Naive B cell (primary cell): ENCODE measurements around the gene PADI3. TPM values are rescaled to one million over a fixed set of nuclear protein-coding genes. Genes with fewer than 3 reads are reported as not detected.

Experiments used
- ATAC-seq, 2 donors: fragments of 150-1000 bp; cut with Tn5 transposase; 2 replicates each; pipeline ENCODE4 v1.10.0; 2021; ENCODE audit warnings: low read depth in 2 of 2, mild to moderate bottlenecking in 2 of 2, moderate library complexity in 2 of 2
- DNase-seq: peaks from one replicate; pipeline ENCODE4 v3.0.0; 2022
- H3K27ac Mint-ChIP-seq, 6 donors: one replicate each; pipeline ENCODE4 v1.8.0; 2020 to 2022; ENCODE audit warnings: mild to moderate bottlenecking in 6 of 6, mixed read lengths in 6 of 6, moderate library complexity in 5 of 6, inconsistent platforms in 2 of 6
- H3K27me3 Mint-ChIP-seq, 3 donors: one replicate each; pipeline ENCODE4 v1.8.0; 2021 to 2022; ENCODE audit warnings: mixed read lengths in 3 of 3, mild to moderate bottlenecking in 1 of 3
- H3K36me3 Mint-ChIP-seq, 2 donors: one replicate each; pipeline ENCODE4 v1.8.0; 2020 to 2022; ENCODE audit warnings: mixed read lengths in 2 of 2, inconsistent platforms in 1 of 2, mild to moderate bottlenecking in 1 of 2
- H3K4me1 Mint-ChIP-seq, 3 donors: one replicate each; pipeline ENCODE4 v1.8.0; 2020 to 2022; ENCODE audit warnings: mixed read lengths in 3 of 3, inconsistent platforms in 1 of 3, mild to moderate bottlenecking in 1 of 3, moderate library complexity in 1 of 3
- H3K4me3 Mint-ChIP-seq, 8 donors: one replicate each; pipeline ENCODE4 v1.8.0; 2020 to 2022; ENCODE audit warnings: mild to moderate bottlenecking in 8 of 8, mixed read lengths in 8 of 8, moderate library complexity in 8 of 8, inconsistent platforms in 2 of 8
- H3K9me3 Mint-ChIP-seq, 7 donors: one replicate each; pipeline ENCODE4 v1.8.0; 2020 to 2022; ENCODE audit warnings: mixed read lengths in 7 of 7, mild to moderate bottlenecking in 5 of 7, inconsistent platforms in 2 of 7, moderate library complexity in 1 of 7
- polyA plus RNA-seq, 6 donors: library from polyadenylated mRNA; unstranded; fragments of 300-500 nt; fragmentation: Illumina TruSeq; gene quantifications; one replicate each; pipeline ENCODE4 v1.2.3, GENCODE V29; 2021; ENCODE audit warnings: low read depth in 6 of 6

The PADI3 gene, protein sequence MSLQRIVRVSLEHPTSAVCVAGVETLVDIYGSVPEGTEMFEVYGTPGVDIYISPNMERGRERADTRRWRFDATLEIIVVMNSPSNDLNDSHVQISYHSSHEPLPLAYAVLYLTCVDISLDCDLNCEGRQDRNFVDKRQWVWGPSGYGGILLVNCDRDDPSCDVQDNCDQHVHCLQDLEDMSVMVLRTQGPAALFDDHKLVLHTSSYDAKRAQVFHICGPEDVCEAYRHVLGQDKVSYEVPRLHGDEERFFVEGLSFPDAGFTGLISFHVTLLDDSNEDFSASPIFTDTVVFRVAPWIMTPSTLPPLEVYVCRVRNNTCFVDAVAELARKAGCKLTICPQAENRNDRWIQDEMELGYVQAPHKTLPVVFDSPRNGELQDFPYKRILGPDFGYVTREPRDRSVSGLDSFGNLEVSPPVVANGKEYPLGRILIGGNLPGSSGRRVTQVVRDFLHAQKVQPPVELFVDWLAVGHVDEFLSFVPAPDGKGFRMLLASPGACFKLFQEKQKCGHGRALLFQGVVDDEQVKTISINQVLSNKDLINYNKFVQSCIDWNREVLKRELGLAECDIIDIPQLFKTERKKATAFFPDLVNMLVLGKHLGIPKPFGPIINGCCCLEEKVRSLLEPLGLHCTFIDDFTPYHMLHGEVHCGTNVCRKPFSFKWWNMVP
- polyA plus RNA-seq: not detected

DNA sequence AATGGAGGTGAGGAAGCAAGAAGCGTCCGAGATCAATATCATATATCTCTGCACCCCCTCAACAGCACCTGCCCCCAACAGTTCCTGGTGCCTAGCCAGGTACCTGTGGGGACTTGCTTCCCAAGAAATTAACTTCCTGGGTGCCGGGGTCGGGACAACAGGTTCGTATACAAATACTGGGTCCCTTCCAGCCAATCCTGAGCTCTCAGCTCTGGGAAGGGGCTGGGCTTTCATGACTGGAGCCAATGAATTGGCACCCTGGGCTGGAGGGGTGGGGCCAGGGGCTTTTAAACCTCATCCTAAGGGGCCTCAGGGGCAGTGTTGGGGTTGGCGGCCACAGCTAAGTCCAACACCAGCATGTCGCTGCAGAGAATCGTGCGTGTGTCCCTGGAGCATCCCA, at the start of gene PADI3:
Gene PADI3 (plus strand): TSS at position 318 of the 400 bp plus-strand sequence. CDS start 40 bp downstream, at position 358.
- DNase-seq: no peak
- H3K27ac Mint-ChIP-seq: peak within 1 kb of the TSS in 1 of 6 donors; percentile 18
- H3K4me3 Mint-ChIP-seq: no peak within 1 kb of the TSS
- H3K27me3 Mint-ChIP-seq: peaks cover 10 to 27% (median 21%) of the 10 kb centered on the region in 3 donors
- H3K36me3 Mint-ChIP-seq: no peaks in the 10 kb centered on the region
- no peaks in the 10 kb centered on the region for H3K4me1 Mint-ChIP-seq
- H3K9me3 Mint-ChIP-seq: no peaks in the 10 kb centered on the region
- ATAC-seq: no peak

DNA sequence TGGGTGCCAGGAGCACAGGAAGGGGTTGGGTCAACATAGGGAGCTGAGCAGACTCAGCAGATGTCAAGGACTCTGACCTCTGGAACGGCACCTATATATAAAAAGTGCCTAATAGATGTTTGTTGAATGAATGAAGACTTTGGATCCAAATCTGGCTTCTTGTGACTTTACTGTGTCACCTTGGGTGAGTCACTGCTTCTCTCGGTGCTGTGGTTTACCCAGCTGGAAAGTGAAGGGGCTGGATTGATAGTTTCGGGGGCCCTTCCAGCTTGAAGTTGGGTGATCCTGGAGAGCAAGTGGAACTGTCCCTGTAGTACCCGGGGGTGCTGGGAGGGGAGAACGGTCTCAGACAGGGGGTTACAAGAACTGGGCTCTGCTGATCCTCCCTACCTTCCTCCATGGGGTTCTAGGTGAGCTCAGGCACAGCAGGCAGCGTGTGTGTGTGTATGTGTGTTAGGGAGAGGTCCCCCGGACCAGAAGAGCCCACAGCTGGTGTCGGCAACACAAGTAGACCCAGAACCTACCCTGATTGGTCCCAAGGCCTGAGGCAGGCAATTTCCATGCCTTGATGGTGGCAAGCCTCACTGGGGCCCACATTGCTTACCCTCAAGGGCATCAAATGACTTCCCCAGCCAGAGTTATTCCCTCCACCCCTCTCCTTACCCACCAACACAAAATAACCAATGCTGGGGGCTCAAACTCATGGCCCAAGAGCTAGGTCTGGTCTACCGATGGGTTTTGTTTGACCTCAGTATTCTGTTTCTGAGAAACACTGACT, 49.4 kb upstream of the PADI3 start:
- no peak for DNase-seq
- Mint-ChIP-seq H3K27ac (no peak overlapping the region), H3K9me3 (no peaks in the 10 kb centered on the region), H3K27me3 (peaks cover 0 to 30% (median 14%) of the 10 kb centered on the region in 3 donors), H3K36me3 (no peaks in the 10 kb centered on the region), H3K4me1 (peaks cover 3 to 8% (median 7%) of the 10 kb centered on the region in 3 donors), H3K4me3 (no peak overlapping the region)
- ATAC-seq: no peak

GRCh38 chr1:17200246-17200645, 48.7 kb upstream of the PADI3 start:
- no peaks in the 10 kb centered on the region for H3K36me3 Mint-ChIP-seq
- no peaks in the 10 kb centered on the region for H3K9me3 Mint-ChIP-seq
- ATAC-seq (no peak), DNase-seq (no peak)
- H3K27me3 Mint-ChIP-seq: peaks cover 3 to 30% (median 14%) of the 10 kb centered on the region in 3 donors
- H3K4me1 Mint-ChIP-seq: peaks cover 3 to 8% (median 7%) of the 10 kb centered on the region in 3 donors
- no peak overlapping the region for H3K27ac Mint-ChIP-seq
- H3K4me3 Mint-ChIP-seq: no peak overlapping the region

DNA sequence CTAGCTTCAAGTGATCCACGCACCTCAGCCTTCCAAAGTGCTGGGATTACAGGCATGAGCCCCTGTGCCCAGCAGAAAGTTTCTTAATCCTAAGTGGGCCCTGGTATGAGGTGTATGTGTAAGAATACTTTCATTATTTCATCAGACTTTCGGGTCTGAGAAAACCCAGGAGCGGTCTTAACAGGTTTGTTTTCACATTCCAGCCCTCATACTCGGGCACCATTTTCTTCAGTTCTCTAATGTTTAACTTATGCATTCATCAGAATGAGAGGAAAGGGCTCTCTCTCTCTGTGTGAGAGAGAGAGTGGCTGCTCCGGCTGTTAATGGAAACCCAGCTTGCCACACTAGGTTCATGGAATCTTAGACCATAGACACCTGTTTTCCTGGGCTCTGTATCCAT, 48.1 kb upstream of the PADI3 start:
- DNase-seq: no peak
- Mint-ChIP-seq H3K4me3 (no peak overlapping the region), H3K36me3 (no peaks in the 10 kb centered on the region), H3K27me3 (peaks cover 8 to 30% (median 16%) of the 10 kb centered on the region in 3 donors), H3K4me1 (peaks cover 5 to 11% (median 7%) of the 10 kb centered on the region in 3 donors), H3K9me3 (no peaks in the 10 kb centered on the region), H3K27ac (no peak overlapping the region)
- ATAC-seq: no peak

DNA sequence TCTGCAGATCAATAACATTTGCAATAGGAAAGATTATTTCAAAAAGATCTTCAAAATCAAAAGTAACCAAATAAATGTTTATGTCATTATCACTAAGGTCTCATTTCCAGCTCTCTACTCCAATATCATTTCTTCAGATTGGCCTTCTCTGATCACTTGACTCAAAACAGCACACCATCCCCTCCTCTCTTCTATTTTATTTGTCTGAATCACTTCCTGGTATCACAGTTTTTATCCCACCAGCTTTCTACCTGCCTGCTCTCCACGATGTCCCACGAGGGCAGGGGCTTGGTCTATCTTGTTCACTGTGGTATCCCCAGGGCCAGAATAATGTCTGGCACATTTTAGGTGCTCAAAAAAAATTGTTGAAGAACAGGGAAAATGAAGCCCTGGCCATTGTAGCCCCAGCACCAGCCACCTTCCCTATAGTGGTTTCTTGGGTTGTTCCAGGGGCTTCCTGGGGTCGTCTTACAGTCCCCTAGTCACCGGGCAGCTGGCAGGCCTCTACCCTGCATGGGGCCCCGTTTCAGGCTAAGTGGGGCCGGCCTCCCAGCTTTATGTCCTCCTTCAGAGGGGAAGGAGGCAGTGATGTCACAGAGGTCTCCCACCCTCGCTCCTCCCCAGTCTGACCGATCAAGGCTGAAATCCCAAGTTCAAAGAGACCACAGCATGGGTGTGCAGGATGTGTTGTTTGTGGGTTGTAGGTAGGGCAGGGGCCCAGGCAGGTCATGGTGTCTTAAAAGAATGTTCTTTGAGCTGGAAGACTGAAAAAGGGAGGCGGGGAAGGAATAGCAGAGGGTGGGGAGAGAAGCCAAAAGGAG, 47.5 kb upstream of the PADI3 start:
- H3K27me3 Mint-ChIP-seq: peaks cover 8 to 30% (median 19%) of the 10 kb centered on the region in 3 donors
- H3K4me1 Mint-ChIP-seq: peaks cover 7 to 12% (median 9%) of the 10 kb centered on the region in 3 donors
- DNase-seq: no peak
- no peak overlapping the region for H3K4me3 Mint-ChIP-seq
- no peaks in the 10 kb centered on the region for H3K36me3 Mint-ChIP-seq
- no peaks in the 10 kb centered on the region for H3K9me3 Mint-ChIP-seq
- ATAC-seq: no peak
- H3K27ac Mint-ChIP-seq: peak overlapping the region in 3 of 6 donors; percentile 7 to 76 (median 72)

DNA sequence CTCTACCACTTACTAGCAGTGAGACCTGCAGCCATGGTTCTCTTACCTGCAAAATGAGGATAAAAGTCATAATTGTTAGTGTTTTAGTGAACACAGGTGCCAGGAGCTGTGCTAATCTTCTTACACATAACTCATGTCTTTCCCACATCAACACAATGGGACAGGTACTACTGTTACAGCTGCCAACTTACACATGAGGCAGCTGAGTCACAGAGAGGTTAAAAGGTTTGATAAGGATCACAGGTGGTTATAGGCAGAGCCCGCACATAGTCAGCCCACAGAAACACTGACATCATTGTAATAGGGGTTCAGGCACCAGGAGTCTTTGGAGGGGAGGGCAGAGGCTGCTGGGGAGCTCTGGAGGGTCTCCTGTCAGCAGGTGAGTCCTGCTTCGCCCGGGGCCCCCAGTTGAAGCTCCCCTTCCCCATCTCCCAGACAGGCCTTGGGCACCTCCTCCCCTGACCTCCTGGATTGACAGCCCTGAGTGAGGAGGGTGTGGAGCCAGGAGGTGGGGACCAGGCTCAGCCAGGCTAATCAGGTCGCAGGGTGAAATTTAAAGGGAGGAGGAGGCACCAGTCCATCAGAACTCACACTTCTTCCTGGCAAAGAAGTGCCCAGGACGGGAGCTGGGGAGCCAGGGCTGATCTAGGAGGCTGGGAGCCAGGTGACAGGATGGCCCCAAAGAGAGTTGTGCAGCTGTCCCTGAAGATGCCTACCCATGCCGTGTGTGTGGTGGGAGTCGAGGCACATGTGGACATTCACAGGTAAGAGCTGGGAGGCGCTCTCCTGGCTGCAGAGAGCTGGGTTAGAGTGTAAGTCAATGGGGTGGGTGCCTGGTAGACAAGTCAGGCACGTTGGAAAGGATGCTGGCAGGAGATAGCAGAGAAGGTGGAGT, 44.1 kb upstream of the PADI3 start, which contains the start of gene PADI1:
Gene PADI1 (plus strand): TSS at position 583 of the 895 bp plus-strand sequence. CDS start 90 bp downstream, at position 673.
- Mint-ChIP-seq H3K27ac (peak within 1 kb of the TSS in 4 of 6 donors; percentile 21 to 79 (median 71)), H3K9me3 (no peaks in the 10 kb centered on the region), H3K4me3 (peak within 1 kb of the TSS in 1 of 8 donors; percentile 36), H3K27me3 (peaks cover 8 to 27% (median 19%) of the 10 kb centered on the region in 3 donors), H3K36me3 (no peaks in the 10 kb centered on the region), H3K4me1 (peaks cover 29 to 37% (median 31%) of the 10 kb centered on the region in 3 donors)
- no peak for DNase-seq
- ATAC-seq: no peak

GRCh38 chr1:17205652-17206051, 43.2 kb upstream of the PADI3 start:
- H3K4me1 Mint-ChIP-seq: peaks cover 29 to 37% (median 31%) of the 10 kb centered on the region in 3 donors
- ATAC-seq (no peak), DNase-seq (no peak)
- H3K9me3 Mint-ChIP-seq: no peaks in the 10 kb centered on the region
- no peak overlapping the region for H3K4me3 Mint-ChIP-seq
- peak overlapping the region in 2 of 6 donors; percentile 3 to 79 for H3K27ac Mint-ChIP-seq
- H3K36me3 Mint-ChIP-seq: no peaks in the 10 kb centered on the region
- H3K27me3 Mint-ChIP-seq: peaks cover 8 to 21% (median 19%) of the 10 kb centered on the region in 3 donors

- Mint-ChIP-seq H3K27ac (peak overlapping the region in 2 of 6 donors; percentile 63 to 79), H3K9me3 (no peaks in the 10 kb centered on the region), H3K4me1 (peaks cover 28 to 37% (median 30%) of the 10 kb centered on the region in 3 donors), H3K27me3 (peaks cover 8 to 19% (median 18%) of the 10 kb centered on the region in 3 donors), H3K4me3 (no peak overlapping the region), H3K36me3 (no peaks in the 10 kb centered on the region)
- no peak for DNase-seq
- ATAC-seq: no peak
Observed at GRCh38 chr1:17206196-17206595, 42.7 kb upstream of the PADI3 start.

DNA sequence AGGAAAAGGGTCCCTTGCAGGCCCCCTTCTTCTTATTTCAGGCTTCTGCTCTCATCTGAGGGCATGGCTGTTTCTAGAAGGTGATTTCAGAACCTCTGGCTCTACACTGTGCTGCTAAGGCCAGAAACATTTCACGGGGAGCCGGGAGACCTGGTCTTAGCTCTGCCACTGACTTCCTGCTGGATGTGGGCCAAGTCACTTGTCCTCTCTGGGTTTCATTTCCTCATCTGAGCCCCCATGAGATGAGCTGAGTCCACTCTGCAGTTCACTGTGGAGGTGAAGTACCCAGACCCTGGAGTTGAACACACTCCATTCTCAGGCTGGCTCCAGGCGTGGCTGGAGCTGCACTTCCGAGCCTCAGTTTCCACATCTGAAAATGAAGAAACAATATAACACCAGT, 41.9 kb upstream of the PADI3 start:
- H3K36me3 Mint-ChIP-seq: no peaks in the 10 kb centered on the region

GRCh38 chr1:17207540-17207939, 41.4 kb upstream of the PADI3 start:
- ATAC-seq: no peak
- no peak for DNase-seq
- peak overlapping the region in 4 of 6 donors; percentile 66 to 93 (median 79) for H3K27ac Mint-ChIP-seq

More for the DNA sequence above, 41.9 kb upstream of the PADI3 start:
- peaks cover 21 to 34% (median 24%) of the 10 kb centered on the region in 3 donors for H3K4me1 Mint-ChIP-seq
- H3K27me3 Mint-ChIP-seq: peaks cover 8 to 14% (median 11%) of the 10 kb centered on the region in 3 donors
- H3K4me3 Mint-ChIP-seq: peak overlapping the region in 5 of 8 donors; percentile 18 to 84 (median 66)
- DNase-seq: peak; percentile 42
- ATAC-seq: peak; percentile 75 to 80
- peak overlapping the region in 3 of 6 donors; percentile 64 to 74 (median 66) for H3K27ac Mint-ChIP-seq
- no peaks in the 10 kb centered on the region for H3K9me3 Mint-ChIP-seq

DNA sequence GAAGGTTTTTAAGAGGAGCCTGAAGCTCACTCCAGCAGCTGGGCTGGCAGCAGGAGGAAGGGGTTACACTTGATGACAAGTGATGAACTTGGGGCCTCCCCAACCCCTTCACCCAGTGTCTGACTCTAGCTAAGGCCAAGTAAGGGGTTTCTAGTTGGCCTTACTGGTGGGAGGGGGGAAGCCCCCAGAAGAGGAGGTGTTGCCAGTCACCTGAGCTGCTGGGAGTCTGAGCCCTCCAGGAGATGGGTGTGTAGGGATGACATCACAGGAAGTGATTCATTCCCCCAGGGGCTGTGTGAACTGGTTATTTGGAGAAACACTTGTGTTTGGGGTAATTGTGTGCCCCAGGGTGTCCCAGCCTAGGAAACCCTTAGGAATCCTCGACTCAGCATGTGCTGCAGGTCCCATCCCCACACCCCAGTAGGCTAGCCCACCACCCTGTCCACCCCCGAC, 40.9 kb upstream of the PADI3 start:
- Mint-ChIP-seq H3K9me3 (no peaks in the 10 kb centered on the region), H3K27ac (peak overlapping the region in 5 of 6 donors; percentile 66 to 95 (median 84)), H3K36me3 (peaks cover 0 to 5% of the 10 kb centered on the region in 2 donors), H3K4me3 (peak overlapping the region in 3 of 8 donors; percentile 61 to 66 (median 63)), H3K27me3 (peaks cover 15 to 23% (median 15%) of the 10 kb centered on the region in 3 donors), H3K4me1 (peaks cover 24 to 38% (median 27%) of the 10 kb centered on the region in 3 donors)
- ATAC-seq (peak; percentile 75 to 76), DNase-seq (peak; percentile 46)

More at GRCh38 chr1:17207540-17207939, 41.4 kb upstream of the PADI3 start:
- H3K4me1 Mint-ChIP-seq: peaks cover 24 to 34% (median 24%) of the 10 kb centered on the region in 3 donors
- H3K36me3 Mint-ChIP-seq: peaks cover 0 to under 1% of the 10 kb centered on the region in 2 donors
- H3K27me3 Mint-ChIP-seq: peaks cover 10 to 18% (median 12%) of the 10 kb centered on the region in 3 donors
- no peaks in the 10 kb centered on the region for H3K9me3 Mint-ChIP-seq
- peak overlapping the region in 4 of 8 donors; percentile 61 to 84 (median 69) for H3K4me3 Mint-ChIP-seq
